ENCODE measurements around the gene PAPPA.

Gene PAPPA

GRCh38 chr9:116152390-116152789, 1.2 kb upstream of the PAPPA start:
- no peak for DNase-seq

- no peak for DNase-seq
Observed at GRCh38 chr9:116152941-116153764, 438 bp upstream of the PAPPA start.

GRCh38 chr9:116154334-116154975, 864 bp downstream of the PAPPA start:
- DNase-seq: peak; percentile 35

- DNase-seq: peak; percentile 64
Observed at GRCh38 chr9:116154976-116155697, 1.5 kb downstream of the PAPPA start.

GRCh38 chr9:116155698-116156039, 2.1 kb downstream of the PAPPA start:
- no peak for DNase-seq

GRCh38 chr9:116156621-116157314, 3.2 kb downstream of the PAPPA start:
- peak; percentile 70 for DNase-seq

- no peak for DNase-seq
Observed at GRCh38 chr9:116157436-116158138, 4.0 kb downstream of the PAPPA start.

GRCh38 chr9:116160676-116161571, 7.3 kb downstream of the PAPPA start:
- DNase-seq: no peak

- DNase-seq: no peak
Observed at GRCh38 chr9:116162241-116162781, 8.7 kb downstream of the PAPPA start.

GRCh38 chr9:116163293-116164055, 9.9 kb downstream of the PAPPA start:
- DNase-seq: no peak

- DNase-seq: no peak
Observed at GRCh38 chr9:116165912-116166311, 12.3 kb downstream of the PAPPA start.

GRCh38 chr9:116166713-116167112, 13.1 kb downstream of the PAPPA start:
- DNase-seq: no peak

- DNase-seq: no peak
Observed at GRCh38 chr9:116168231-116168630, 14.6 kb downstream of the PAPPA start.

- no peak for DNase-seq
Observed at GRCh38 chr9:116172216-116172615, 18.6 kb downstream of the PAPPA start.

GRCh38 chr9:116174347-116174746, 20.8 kb downstream of the PAPPA start:
- no peak for DNase-seq

GRCh38 chr9:116175614-116176013, 22.0 kb downstream of the PAPPA start:
- DNase-seq: no peak

- DNase-seq: no peak
Observed at GRCh38 chr9:116178481-116179211, 25.1 kb downstream of the PAPPA start.

- DNase-seq: no peak
Observed at GRCh38 chr9:116179568-116179967, 26.0 kb downstream of the PAPPA start.

GRCh38 chr9:116181853-116182610, 28.4 kb downstream of the PAPPA start:
- DNase-seq: no peak

All from femur (tissue), 1 donor.